ENCODE results near the gene PARD3B. TPM values are rescaled to one million over a fixed set of nuclear protein-coding genes. Genes with fewer than 3 reads are reported as not detected.

PARD3B gene
- total and polyA plus RNA-seq, 2 of the 4 experiments (the other 2 are of a cell fraction), result 3.3 to 15.6 TPM

GRCh38 chr2:205103699-205104098 is 558.4 kb downstream of the PARD3B start:
- H3K56ac ChIP-seq (ENCODE audit: extremely low read depth, insufficient read depth, low read length), result no peak overlapping the region
- no peak for DNase-seq

More at GRCh38 chr2:205103699-205104098, 558.4 kb downstream of the PARD3B start:
- Histone ChIP-seq H4K91ac (ENCODE audit: insufficient read depth, low read depth, low read length) (no peak overlapping the region), H4K5ac (ENCODE audit: low read depth, low read length) (no peak overlapping the region), H4K20me1 (ENCODE audit: insufficient read depth, low read length) (no peaks in the 10 kb centered on the region), H2BK5ac (ENCODE audit: low read depth, low read length, poor library complexity, severe bottlenecking) (no peak overlapping the region), H3K9ac (ENCODE audit: low read depth, low read length) (no peak overlapping the region), H3K4me3 (ENCODE audit: insufficient read depth, low read depth, low read length) (no peak overlapping the region), H3K27me3 (ENCODE audit: control insufficient read depth, insufficient read depth, low read length) (no peaks in the 10 kb centered on the region), H2BK20ac (ENCODE audit: low read depth, low read length) (no peak overlapping the region), H2BK15ac (ENCODE audit: low read depth, low read length) (no peak overlapping the region), H2AFZ (replicated peaks; ENCODE audit: low read length, poor library complexity) (no peak overlapping the region), H3K4me1 (ENCODE audit: control insufficient read depth, insufficient read depth, low read length) (no peaks in the 10 kb centered on the region), H3K36me3 (ENCODE audit: control insufficient read depth, insufficient read depth, low read length) (no peaks in the 10 kb centered on the region), H3K79me1 (ENCODE audit: low read depth in 1 of 2, low read length in 2 of 2) (no peaks in the 10 kb centered on the region), H2BK120ac (ENCODE audit: low read depth, low read length) (no peak overlapping the region), H3K4ac (ENCODE audit: low read depth, low read length) (no peak overlapping the region), H3K18ac (ENCODE audit: low read depth, low read length) (no peak overlapping the region), H2AK5ac (ENCODE audit: low read depth, low read length) (no peak overlapping the region), H3K4me2 (ENCODE audit: low read depth, low read length) (no peak overlapping the region), H4K8ac (ENCODE audit: low read depth in 2 of 2, low read length in 2 of 2) (no peak overlapping the region), H3K9me1 (ENCODE audit: insufficient read depth, low read length) (no peaks in the 10 kb centered on the region), H2AK9ac (replicated peaks; ENCODE audit: low read depth, low read length, poor library complexity) (no peak overlapping the region), H3K27ac (ENCODE audit: insufficient read depth, low read length) (no peak overlapping the region), H3K9me3 (ENCODE audit: control insufficient read depth, insufficient read depth, low read length) (no peaks in the 10 kb centered on the region), H3K14ac (replicated peaks; ENCODE audit: low read depth, low read length) (no peak overlapping the region), H3K23ac (ENCODE audit: low read depth, low read length) (no peak overlapping the region)
- WGBS, 2 experiments (ENCODE audit: extremely low coverage in 2 of 2, insufficient read length in 1 of 2), result no CpG with 5 or more reads among the region's 2 CpGs
- dilution Hi-C loops (cut with HindIII; ENCODE audit: low sequenced_read_pairs, unreplicated experiment) (no loop called here), in situ Hi-C loops (cut with MboI; ENCODE audit: low sequenced_read_pairs) (no loop called here), intact Hi-C loops (cut with micrococcal nuclease) (no loop called here)
- TF ChIP-seq MAZ (IDR thresholded peaks at IDR 0.05; ENCODE audit: borderline replicate concordance, low read depth, low read length), result no peak
- no peak for TF ChIP-seq USF2 (IDR thresholded peaks at IDR 0.05; ENCODE audit: low read depth, low read length)
- no peak for TF ChIP-seq BHLHE40 (IDR thresholded peaks at IDR 0.05; ENCODE audit: low read depth, low read length)
- TF ChIP-seq MAFK (IDR thresholded peaks at IDR 0.05; ENCODE audit: low read depth, low read length), result no peak
- TF ChIP-seq FOS (IDR thresholded peaks at IDR 0.05; ENCODE audit: low read depth, low read length), result no peak
- no peak for TF ChIP-seq SMC3 (IDR thresholded peaks at IDR 0.05; ENCODE audit: low read depth, low read length)
- no peak for TF ChIP-seq CTCF (conservative IDR thresholded peaks at IDR 0.05; ENCODE audit: low read depth, low read length)
- TF ChIP-seq MXI1 (IDR thresholded peaks at IDR 0.05; ENCODE audit: borderline replicate concordance, low read depth, low read length), result no peak
- TF ChIP-seq ELK1 (IDR thresholded peaks at IDR 0.05; ENCODE audit: borderline replicate concordance, low read depth, low read length), result no peak
- TF ChIP-seq CEBPB (IDR thresholded peaks at IDR 0.05; ENCODE audit: low read depth, low read length), result no peak
- no peak for TF ChIP-seq RFX5 (IDR thresholded peaks at IDR 0.05; ENCODE audit: low read depth, low read length)
- no peak for TF ChIP-seq CHD1 (IDR thresholded peaks at IDR 0.05; ENCODE audit: low read depth, low read length)
- no peak for TF ChIP-seq POLR2A (IDR thresholded peaks at IDR 0.05; ENCODE audit: low read depth, low read length)
- no peak for TF ChIP-seq NFE2L2 (IDR thresholded peaks at IDR 0.05; ENCODE audit: low read depth, low read length)
- TF ChIP-seq RCOR1 (IDR thresholded peaks at IDR 0.05; ENCODE audit: insufficient replicate concordance, low read length), result no peak
- TF ChIP-seq RAD21 (IDR thresholded peaks at IDR 0.05; ENCODE audit: low read length), result no peak
- ATAC-seq (ENCODE audit: low read depth), result no peak
- BruUV-seq (replicated peaks), result no TSS peak
- CTCF ChIA-PET, result no interaction called here
- POLR2A ChIA-PET (ENCODE audit: unreplicated experiment), result no interaction called here
